Breast epithelium (tissue), 3 donors: Measurements from ENCODE around the gene ALDH1A2.

Experiments used
- POLR2A ChIP-seq: fragments of 450-650 bp; IDR thresholded peaks from one replicate; pipeline ENCODE4 v1.6.1; 2016; ENCODE audit warnings: antibody characterized with exemption, mild to moderate bottlenecking, moderate library complexity
- TF ChIP-seq, protein P1 (sequence below), 3 donors: fragments of 450-650 bp; IDR thresholded peaks; one replicate each; pipeline ENCODE4 v1.5.1; 2016 to 2017; ENCODE audit warnings: antibody characterized with exemption in 3 of 3, mild to moderate bottlenecking in 3 of 3, moderate library complexity in 3 of 3

- TF ChIP-seq, protein P1, sequence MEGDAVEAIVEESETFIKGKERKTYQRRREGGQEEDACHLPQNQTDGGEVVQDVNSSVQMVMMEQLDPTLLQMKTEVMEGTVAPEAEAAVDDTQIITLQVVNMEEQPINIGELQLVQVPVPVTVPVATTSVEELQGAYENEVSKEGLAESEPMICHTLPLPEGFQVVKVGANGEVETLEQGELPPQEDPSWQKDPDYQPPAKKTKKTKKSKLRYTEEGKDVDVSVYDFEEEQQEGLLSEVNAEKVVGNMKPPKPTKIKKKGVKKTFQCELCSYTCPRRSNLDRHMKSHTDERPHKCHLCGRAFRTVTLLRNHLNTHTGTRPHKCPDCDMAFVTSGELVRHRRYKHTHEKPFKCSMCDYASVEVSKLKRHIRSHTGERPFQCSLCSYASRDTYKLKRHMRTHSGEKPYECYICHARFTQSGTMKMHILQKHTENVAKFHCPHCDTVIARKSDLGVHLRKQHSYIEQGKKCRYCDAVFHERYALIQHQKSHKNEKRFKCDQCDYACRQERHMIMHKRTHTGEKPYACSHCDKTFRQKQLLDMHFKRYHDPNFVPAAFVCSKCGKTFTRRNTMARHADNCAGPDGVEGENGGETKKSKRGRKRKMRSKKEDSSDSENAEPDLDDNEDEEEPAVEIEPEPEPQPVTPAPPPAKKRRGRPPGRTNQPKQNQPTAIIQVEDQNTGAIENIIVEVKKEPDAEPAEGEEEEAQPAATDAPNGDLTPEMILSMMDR (IDR thresholded peaks at IDR 0.05): no peak
- no peak for TF ChIP-seq POLR2A
Measured at GRCh38 chr15:58056015-58056414, 9.5 kb downstream of the ALDH1A2 start.
